AG09319 (cell line): ENCODE measurements around the gene SIRT6.
"Not testable (repeated sequence)": the region's sequence is repeated elsewhere in the genome, so short reads cannot be mapped to it uniquely, and the experiment has no call there.

Source experiments
- DNase-seq: peaks from one replicate; pipeline ENCODE4 v3.0.0-alpha.2; 2010; ENCODE audit warnings: low read depth; ENCODE audit errors: extremely low read depth
- CTCF ChIP-seq: IDR thresholded peaks from 2 replicates; pipeline ENCODE4 v1.5.1; 2011; ENCODE audit warnings: low read depth, mild to moderate bottlenecking, inconsistent platforms, low read length, moderate library complexity

SIRT6 gene

GRCh38 chr19:4182084-4182810 lies at the start of gene SIRT6, which contains the start of gene ANKRD24:
TSS of gene SIRT6 (minus strand) at chr19:4182563. CDS start at chr19:4182539, 24 bp downstream.
TSS of gene ANKRD24 (plus strand) at chr19:4182689. CDS start at chr19:4186426, 3,737 bp downstream.
- DNase-seq: peak; percentile 89
- no peak for TF ChIP-seq CTCF

GRCh38 chr19:4232139-4232538 lies 49.8 kb upstream of the SIRT6 start:
- not testable (repeated sequence) for DNase-seq

- DNase-seq: not testable (repeated sequence)
Measured at GRCh38 chr19:4231521-4231920, 49.2 kb upstream of the SIRT6 start.

GRCh38 chr19:4230237-4230636 lies 47.9 kb upstream of the SIRT6 start:
- not testable (repeated sequence) for DNase-seq

GRCh38 chr19:4229179-4229931 lies 47.0 kb upstream of the SIRT6 start, which contains the start of gene EBI3:
TSS of gene EBI3 (plus strand) at chr19:4229523. CDS start at chr19:4229551, 28 bp downstream.
- DNase-seq: no peak
- no peak for TF ChIP-seq CTCF

- TF ChIP-seq CTCF: no peak
- DNase-seq: no peak
Measured at GRCh38 chr19:4228765-4229178, 46.4 kb upstream of the SIRT6 start.

- no peak for DNase-seq
Measured at GRCh38 chr19:4227771-4228170, 45.4 kb upstream of the SIRT6 start.

GRCh38 chr19:4225885-4226284 lies 43.5 kb upstream of the SIRT6 start:
- TF ChIP-seq CTCF: no peak
- DNase-seq: no peak

More at GRCh38 chr19:4227771-4228170, 45.4 kb upstream of the SIRT6 start:
- no peak for TF ChIP-seq CTCF
